Ishikawa (cell line): Measurements from ENCODE around the gene PPP1R3D.

Experiments used
- CREB1 ChIP-seq: IDR thresholded peaks from 2 replicates; pipeline ENCODE4 v1.6.1; 2012; ENCODE audit warnings: low read depth
- EGR1 ChIP-seq: IDR thresholded peaks from 2 replicates; pipeline ENCODE4 v1.6.1; 2012
- EP300 ChIP-seq: IDR thresholded peaks from 2 replicates; pipeline ENCODE4 v1.6.1; 2012; ENCODE audit warnings: borderline replicate concordance
- FOXM1 ChIP-seq: IDR thresholded peaks from 2 replicates; pipeline ENCODE4 v1.6.1; 2012; ENCODE audit warnings: low read depth, borderline replicate concordance
- RAD21 ChIP-seq: IDR thresholded peaks from 2 replicates; pipeline ENCODE4 v1.6.1; 2012; ENCODE audit warnings: low read depth
- TAF1 ChIP-seq: IDR thresholded peaks from 2 replicates; pipeline ENCODE4 v1.6.1; 2012; ENCODE audit warnings: low read depth, mild to moderate bottlenecking
- TCF12 ChIP-seq: IDR thresholded peaks from 2 replicates; pipeline ENCODE4 v1.6.1; 2012; ENCODE audit warnings: low read depth
- TEAD4 ChIP-seq: IDR thresholded peaks from 2 replicates; pipeline ENCODE4 v1.6.1; 2012
- TF ChIP-seq, protein P1 (sequence below): IDR thresholded peaks from 2 replicates; pipeline ENCODE4 v1.6.1; 2012
- TF ChIP-seq, protein P2 (sequence below): IDR thresholded peaks from 2 replicates; pipeline ENCODE4 v1.6.1; 2012

DNA sequence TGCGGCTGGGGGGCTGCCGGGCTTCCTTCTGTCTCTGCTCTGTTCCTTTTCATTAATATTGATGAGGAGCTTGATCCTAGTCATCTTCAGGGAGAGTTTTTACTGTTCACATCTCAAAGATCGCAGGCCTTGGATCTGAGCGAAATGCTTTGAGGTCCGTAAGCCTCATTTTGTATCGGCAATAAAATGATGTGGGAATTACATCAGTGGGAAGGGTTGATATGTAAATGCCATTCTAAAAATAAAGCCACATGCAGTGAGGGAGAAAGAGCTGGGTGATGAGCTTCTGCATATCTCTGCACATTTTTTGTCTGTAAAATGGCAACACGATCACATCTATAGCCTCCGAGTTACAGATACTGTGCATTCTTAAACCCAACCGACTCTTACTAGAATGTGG lies 43.0 kb upstream of the PPP1R3D start:
- TF ChIP-seq FOXM1: no peak
- TF ChIP-seq EP300: no peak
- TF ChIP-seq, protein P1, sequence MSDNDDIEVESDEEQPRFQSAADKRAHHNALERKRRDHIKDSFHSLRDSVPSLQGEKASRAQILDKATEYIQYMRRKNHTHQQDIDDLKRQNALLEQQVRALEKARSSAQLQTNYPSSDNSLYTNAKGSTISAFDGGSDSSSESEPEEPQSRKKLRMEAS: no peak
- TF ChIP-seq RAD21: no peak
- no peak for TF ChIP-seq TCF12
- TF ChIP-seq TEAD4: no peak
- TF ChIP-seq TAF1: no peak
- no peak for TF ChIP-seq EGR1
- TF ChIP-seq, protein P2, sequence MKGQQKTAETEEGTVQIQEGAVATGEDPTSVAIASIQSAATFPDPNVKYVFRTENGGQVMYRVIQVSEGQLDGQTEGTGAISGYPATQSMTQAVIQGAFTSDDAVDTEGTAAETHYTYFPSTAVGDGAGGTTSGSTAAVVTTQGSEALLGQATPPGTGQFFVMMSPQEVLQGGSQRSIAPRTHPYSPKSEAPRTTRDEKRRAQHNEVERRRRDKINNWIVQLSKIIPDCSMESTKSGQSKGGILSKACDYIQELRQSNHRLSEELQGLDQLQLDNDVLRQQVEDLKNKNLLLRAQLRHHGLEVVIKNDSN: no peak
- TF ChIP-seq CREB1: no peak
